Type B pancreatic cell (in vitro differentiated cells): ENCODE results near the gene MRPS7. TPM values are rescaled to one million over a fixed set of nuclear protein-coding genes. Genes with fewer than 3 reads are reported as not detected.
"Not testable (repeated sequence)": the region's sequence is repeated elsewhere in the genome, so short reads cannot be mapped to it uniquely, and the experiment has no call there.

Source experiments
- DNase-seq: peaks from one replicate; pipeline ENCODE4 v3.0.0; 2021; ENCODE audit warnings: mixed read lengths; ENCODE audit not compliant: unreplicated experiment; ENCODE audit errors: extremely low spot score
- H3K27ac Mint-ChIP-seq: 2 replicates; pipeline ENCODE4 v1.8.0; 2021; ENCODE audit warnings: mild to moderate bottlenecking, mixed read lengths
- H3K27me3 Mint-ChIP-seq: 2 replicates; pipeline ENCODE4 v1.8.0; 2021; ENCODE audit warnings: mixed read lengths
- H3K36me3 Mint-ChIP-seq: 2 replicates; pipeline ENCODE4 v1.8.0; 2021; ENCODE audit warnings: mixed read lengths
- H3K4me1 Mint-ChIP-seq: one replicate; pipeline ENCODE4 v1.8.0; 2021; ENCODE audit warnings: mixed read lengths; ENCODE audit not compliant: unreplicated experiment
- H3K4me3 Mint-ChIP-seq: 2 replicates; pipeline ENCODE4 v1.8.0; 2021; ENCODE audit warnings: mild to moderate bottlenecking, mixed read lengths
- H3K9me3 Mint-ChIP-seq: 2 replicates; pipeline ENCODE4 v1.8.0; 2021; ENCODE audit warnings: mixed read lengths
- CTCF ChIP-seq: fragments of 200-600 bp; sonication (generic); conservative IDR thresholded peaks from 2 replicates; pipeline ENCODE4 v1.5.0; 2021; ENCODE audit warnings: antibody characterized with exemption, mild to moderate bottlenecking
- total RNA-seq: library from RNA; stranded (reverse); gene quantifications from 2 replicates; pipeline ENCODE4 v1.2.1, GENCODE V29; 2021; ENCODE audit warnings: low replicate concordance

The MRPS7 gene
- total RNA-seq, 1 donor from 2014 or later = 70.9 TPM

DNA sequence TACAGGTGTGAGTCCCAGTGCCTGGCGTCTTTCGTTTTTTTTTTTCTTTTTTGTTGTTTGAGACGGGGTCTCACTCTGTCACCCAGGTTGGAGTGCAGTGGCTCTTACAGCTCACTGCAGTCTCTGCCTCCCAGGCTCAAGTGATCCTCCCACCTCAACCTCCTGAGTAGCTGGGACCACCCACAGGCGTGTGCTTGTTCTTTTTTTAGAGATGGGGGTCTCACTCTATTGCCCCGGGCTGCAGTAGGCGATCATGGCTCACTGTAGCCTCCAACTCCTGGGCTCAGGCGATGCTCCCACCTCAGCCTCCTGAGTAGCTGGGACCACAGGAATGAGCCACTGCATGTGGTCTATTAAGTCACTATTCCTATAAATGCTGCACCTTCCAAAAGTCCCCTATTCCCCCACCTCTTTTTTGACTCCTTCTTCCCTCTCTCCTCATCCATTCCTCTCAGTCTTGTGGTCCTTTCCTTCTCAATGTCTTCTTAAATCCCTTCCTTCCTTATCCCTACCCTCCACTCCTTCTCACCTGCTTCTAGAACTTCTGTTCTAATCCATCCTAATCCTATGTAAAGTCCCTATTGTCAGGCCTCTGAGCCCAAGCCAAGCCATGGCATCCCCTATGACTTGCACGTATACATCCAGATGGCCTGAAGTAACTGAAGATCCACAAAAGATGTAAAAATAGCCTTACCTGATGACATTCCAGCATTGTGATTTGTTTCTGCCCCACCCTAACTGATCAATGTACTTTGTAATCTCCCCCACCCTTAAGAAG lies 9.5 kb upstream of the MRPS7 start:
- Mint-ChIP-seq H3K9me3 (no peaks in the 10 kb centered on the region), H3K4me3 (no peak overlapping the region), H3K36me3 (no peaks in the 10 kb centered on the region), H3K4me1 (peaks cover 20% of the 10 kb centered on the region), H3K27me3 (no peaks in the 10 kb centered on the region), H3K27ac (no peak overlapping the region)
- no peak for TF ChIP-seq CTCF
- DNase-seq = no peak

DNA sequence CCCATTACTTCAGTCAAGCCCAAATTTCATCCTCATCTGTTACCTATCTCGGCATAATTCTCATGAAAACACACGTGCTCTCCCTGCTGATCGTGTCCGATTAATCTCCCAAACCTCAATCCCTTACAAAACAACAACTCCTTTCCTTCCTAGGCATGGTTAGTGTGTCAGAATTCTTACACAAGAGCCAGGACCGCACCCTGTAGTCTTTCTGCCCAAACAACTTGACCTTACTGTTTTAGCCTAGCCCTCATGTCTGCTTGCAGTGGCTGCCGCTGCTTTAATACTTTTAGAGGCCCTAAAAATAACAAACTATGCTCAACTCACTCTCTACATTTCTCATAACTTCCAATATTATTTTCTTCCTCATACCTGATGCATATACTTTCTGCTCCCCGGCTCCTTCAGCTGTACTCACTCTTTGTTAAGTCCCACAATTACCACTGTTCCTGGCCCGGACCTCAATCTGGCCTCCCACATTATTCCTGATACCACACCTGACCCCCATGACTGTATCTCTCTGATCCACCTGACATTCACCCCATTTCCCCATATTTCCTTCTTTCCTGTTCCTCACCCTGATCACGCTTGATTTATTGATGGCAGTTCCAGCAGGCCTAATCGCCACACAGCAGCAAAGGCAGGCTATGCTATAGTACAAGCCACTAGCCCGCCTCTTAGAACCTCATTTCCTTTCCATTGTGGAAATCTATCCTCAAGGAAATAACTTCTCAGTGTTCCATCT lies 5.6 kb upstream of the MRPS7 start:
- not testable (repeated sequence) for H3K9me3 Mint-ChIP-seq, H3K4me3 Mint-ChIP-seq, H3K36me3 Mint-ChIP-seq, H3K27me3 Mint-ChIP-seq, DNase-seq
- H3K27ac Mint-ChIP-seq = peak overlapping the region; percentile 60
- H3K4me1 Mint-ChIP-seq = peaks cover 22% of the 10 kb centered on the region

- not testable (repeated sequence) for H3K36me3 Mint-ChIP-seq, H3K27ac Mint-ChIP-seq, H3K9me3 Mint-ChIP-seq, H3K27me3 Mint-ChIP-seq, DNase-seq, H3K4me3 Mint-ChIP-seq
- peaks cover 24% of the 10 kb centered on the region for H3K4me1 Mint-ChIP-seq
Measured at GRCh38 chr17:75257228-75257627, 4.5 kb upstream of the MRPS7 start.

DNA sequence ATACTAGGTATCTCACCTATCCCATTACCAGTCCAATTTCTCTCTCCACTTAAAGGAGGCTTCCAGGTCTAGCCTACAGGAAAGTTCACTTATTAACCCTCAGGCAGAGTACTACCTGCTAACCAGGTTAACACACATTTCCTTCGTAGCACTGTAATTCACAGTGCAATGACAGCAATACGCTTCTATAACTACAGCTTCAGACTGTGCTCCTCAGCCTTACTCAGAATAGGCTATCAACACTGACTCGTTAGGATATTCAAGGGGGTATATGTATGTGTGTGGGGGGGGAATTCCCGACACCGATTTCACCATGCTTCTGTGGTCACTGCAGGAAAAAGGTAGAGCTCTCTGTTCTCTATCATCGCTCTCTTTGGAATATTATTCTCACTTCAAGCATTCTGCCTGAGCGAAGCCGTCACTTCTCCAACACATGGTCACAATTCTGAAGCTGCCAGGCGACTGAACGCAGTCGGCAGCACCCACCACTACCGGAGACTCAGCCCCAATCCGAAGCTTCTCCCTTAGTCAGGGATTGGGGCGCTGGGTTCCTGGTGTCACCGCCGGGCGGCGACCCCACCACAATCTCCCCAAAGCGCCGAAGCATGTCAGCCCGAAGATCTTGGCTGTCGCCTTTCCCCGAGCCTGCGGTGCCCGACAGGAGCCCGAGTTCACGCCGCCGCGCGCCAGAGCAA lies 891 bp upstream of the MRPS7 start:
- TF ChIP-seq CTCF = no peak

DNA sequence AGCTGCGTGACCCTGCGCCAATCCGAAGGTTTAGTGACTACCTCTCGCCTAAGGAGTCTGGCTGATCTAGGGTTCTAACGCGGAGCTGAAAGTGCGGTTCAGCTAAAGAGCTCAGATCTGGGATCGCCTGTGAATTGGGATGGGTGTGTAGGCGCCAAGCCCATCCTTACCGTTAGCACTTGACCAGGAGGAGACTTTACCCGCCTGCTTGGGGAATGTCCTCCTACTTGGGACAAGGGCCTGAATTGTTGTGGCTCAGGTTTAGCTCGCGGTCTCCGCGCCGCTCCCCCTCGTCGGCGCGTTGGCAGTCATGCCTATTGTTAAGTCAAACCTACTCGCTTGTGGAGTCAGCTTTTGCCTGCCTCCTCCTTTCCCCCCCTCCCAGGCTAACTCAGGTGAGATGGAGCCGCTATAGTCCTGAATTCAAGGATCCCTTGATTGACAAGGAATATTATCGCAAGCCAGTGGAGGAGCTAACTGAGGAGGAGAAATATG lies 480 bp downstream of the MRPS7 start:
- TF ChIP-seq CTCF = no peak

More for the DNA sequence above, 891 bp upstream of the MRPS7 start:
- peak overlapping the region; percentile 99 for H3K4me3 Mint-ChIP-seq
- H3K9me3 Mint-ChIP-seq = no peaks in the 10 kb centered on the region
- H3K27me3 Mint-ChIP-seq = no peaks in the 10 kb centered on the region
- H3K4me1 Mint-ChIP-seq = peaks cover 26% of the 10 kb centered on the region
- peak overlapping the region; percentile 99 for H3K27ac Mint-ChIP-seq
- DNase-seq = no peak
- H3K36me3 Mint-ChIP-seq = peaks cover 6% of the 10 kb centered on the region

GRCh38 chr17:75263055-75263454 lies 1.4 kb downstream of the MRPS7 start:
- Mint-ChIP-seq H3K36me3 (peaks cover 6% of the 10 kb centered on the region), H3K27me3 (no peaks in the 10 kb centered on the region), H3K4me3 (peak overlapping the region; percentile 99), H3K4me1 (peaks cover 15% of the 10 kb centered on the region), H3K9me3 (no peaks in the 10 kb centered on the region), H3K27ac (peak overlapping the region; percentile 99)
- TF ChIP-seq CTCF = no peak
- no peak for DNase-seq

More for the DNA sequence above, 480 bp downstream of the MRPS7 start:
- Mint-ChIP-seq H3K4me3 (peak overlapping the region; percentile 99), H3K27me3 (no peaks in the 10 kb centered on the region), H3K36me3 (peaks cover 6% of the 10 kb centered on the region), H3K27ac (peak overlapping the region; percentile 99), H3K4me1 (peaks cover 16% of the 10 kb centered on the region), H3K9me3 (no peaks in the 10 kb centered on the region)
- DNase-seq = no peak
